HepG2 (cell line): Measurements from ENCODE around the gene NFATC2. TPM values are rescaled to one million over a fixed set of nuclear protein-coding genes. Genes with fewer than 3 reads are reported as not detected.
A peak's percentile ranks its signal among the peaks of the same experiment; 100 is the strongest.

Experiments used
- ATAC-seq: fragments of 200-7000 bp; cut with Tn5 transposase; 3 replicates; pipeline ENCODE4 v1.9.1; 2020; ENCODE audit warnings: mild to moderate bottlenecking, moderate library complexity
- BruUV-seq: library from RNA; stranded (reverse); fragments of 400-500 nt; replicated peaks from 2 replicates; lab custom pipeline; 2021; lab: Mats Ljungman, UMichigan
- CTCF ChIA-PET: fragments of 300-600 bp; formaldehyde crosslinking; extraction: SDS; loops from one replicate; lab custom pipeline; 2021; ENCODE audit warnings: low total read pairs, inconsistent platforms, low intra/inter-chr PET ratio; lab: Yijun Ruan, JAX
- POLR2A ChIA-PET: fragments of 350-600 bp; sonication (Branson Sonifier 250); formaldehyde crosslinking; loops from one replicate; lab custom pipeline; 2020; ENCODE audit warnings: antibody characterized with exemption, inconsistent platforms; lab: Yijun Ruan, JAX
- DNase-seq: peaks from one replicate; pipeline ENCODE4 v3.0.0-alpha.2; 2015; ENCODE audit warnings: low spot score
- FAIRE-seq: peaks from 3 replicates; lab custom pipeline; 2011; peaks lifted over from hg19 to GRCh38; lab: Jason Lieb, UNC
- H2AFZ ChIP-seq: one replicate; pipeline ENCODE4 v1.6.1; 2011; ENCODE audit warnings: low read length, inconsistent platforms
- H3K27ac ChIP-seq: fragments of 300-600 bp; 3 replicates; pipeline ENCODE4 v1.8.0; 2011; ENCODE audit warnings: mixed run types, mild to moderate bottlenecking, mixed read lengths, low read length, inconsistent platforms; ENCODE audit not compliant: insufficient read depth; ENCODE audit errors: extremely low read length
- H3K27me3 ChIP-seq, 2 experiments: fragments of 200-600 bp in 1 of 2; 2 replicates in 1 of 2; 3 replicates in 1 of 2; pipeline versions ENCODE4 v1.6.0 to v1.8.0; 2011; ENCODE audit warnings: low read length in 2 of 2, mild to moderate bottlenecking in 2 of 2, moderate library complexity in 2 of 2, inconsistent platforms in 1 of 2; ENCODE audit not compliant: insufficient read depth in 2 of 2, control insufficient read depth in 1 of 2
- H3K36me3 ChIP-seq, 2 experiments: fragments of 200-600 bp in 1 of 2; replicated peaks in 1 of 2; 2 replicates in 1 of 2; 3 replicates in 1 of 2; pipeline versions ENCODE4 v1.5.1 to v1.8.0; 2011; ENCODE audit warnings: low read length in 2 of 2, inconsistent platforms in 1 of 2; ENCODE audit not compliant: insufficient read depth in 2 of 2, control insufficient read depth in 1 of 2
- H3K4me1 ChIP-seq: 2 replicates; pipeline ENCODE4 v1.5.1; 2012; ENCODE audit warnings: low read length, inconsistent platforms; ENCODE audit not compliant: insufficient read depth
- H3K4me2 ChIP-seq: 2 replicates; pipeline ENCODE4 v1.6.0; 2011; ENCODE audit warnings: low read depth, low read length, inconsistent platforms
- H3K4me3 ChIP-seq, 3 experiments: fragments of 200-600 bp in 1 of 3; sonication (generic), shearing (Covaris generic) in 1 of 3; replicated peaks in 1 of 3; 2 replicates each; pipeline ENCODE4 v1.5.1; 2011 to 2016; ENCODE audit warnings: low read length in 3 of 3, inconsistent platforms in 2 of 3, low read depth in 2 of 3, mild to moderate bottlenecking in 2 of 3, control low read depth in 1 of 3, mixed read lengths in 1 of 3; ENCODE audit not compliant: insufficient read depth in 1 of 3
- H3K79me2 ChIP-seq: one replicate; pipeline ENCODE4 v1.6.1; 2011; ENCODE audit warnings: low read length, inconsistent platforms; ENCODE audit not compliant: insufficient read depth
- H3K9ac ChIP-seq: 2 replicates; pipeline ENCODE4 v1.6.0; 2011; ENCODE audit warnings: mild to moderate bottlenecking, low read depth, low read length, inconsistent platforms; ENCODE audit not compliant: insufficient read depth
- H3K9me3 ChIP-seq: 2 replicates; pipeline ENCODE4 v1.5.1; 2012; ENCODE audit warnings: mild to moderate bottlenecking, low read length
- H4K20me1 ChIP-seq: 2 replicates; pipeline ENCODE4 v1.6.0; 2011; ENCODE audit warnings: inconsistent platforms, mild to moderate bottlenecking, low read length, moderate library complexity; ENCODE audit not compliant: insufficient read depth
- ATAD3A ChIP-seq: sonication (generic); formaldehyde crosslinking; IDR thresholded peaks from 2 replicates; pipeline ENCODE4 v1.4.0; 2020; ENCODE audit warnings: missing genetic modification reagents
- ATF7 ChIP-seq, 2 experiments: fragments of 450-650 bp in 1 of 2; sonication (generic) in 1 of 2; formaldehyde crosslinking in 1 of 2; IDR thresholded peaks; 2 replicates each; pipeline versions ENCODE4 v1.4.0 to v1.6.1; 2016 to 2020; ENCODE audit warnings: antibody characterized with exemption in 1 of 2, mild to moderate bottlenecking in 1 of 2, missing genetic modification reagents in 1 of 2
- DPF2 ChIP-seq: sonication (generic); formaldehyde crosslinking; IDR thresholded peaks from 2 replicates; pipeline ENCODE4 v1.4.0; 2020; ENCODE audit warnings: mild to moderate bottlenecking, low read depth, missing genetic modification reagents, borderline replicate concordance
- HNRNPK ChIP-seq: fragments of 200-400 bp; formaldehyde crosslinking; IDR thresholded peaks from 2 replicates; pipeline ENCODE4 v1.6.1; 2018; ENCODE audit warnings: low read length, low read depth, moderate library complexity, mild to moderate bottlenecking; ENCODE audit not compliant: poor library complexity, severe bottlenecking
- KDM5A ChIP-seq: fragments of 200-600 bp; sonication (generic); IDR thresholded peaks from 2 replicates; pipeline ENCODE4 v1.7.0; 2018; ENCODE audit warnings: antibody characterized with exemption, mild to moderate bottlenecking, low read length, borderline replicate concordance
- KMT2B ChIP-seq: IDR thresholded peaks from 2 replicates; pipeline ENCODE4 v1.6.1; 2016; ENCODE audit warnings: missing genetic modification reagents, missing compliant biosample characterization
- MEF2D ChIP-seq: sonication (generic); formaldehyde crosslinking; IDR thresholded peaks from 2 replicates; pipeline ENCODE4 v1.5.1; 2020; ENCODE audit warnings: mild to moderate bottlenecking, missing genetic modification reagents
- NR2F6 ChIP-seq, 2 experiments: IDR thresholded peaks; 2 replicates each; pipeline ENCODE4 v1.6.1; 2016; ENCODE audit warnings: antibody characterized with exemption in 1 of 2, mild to moderate bottlenecking in 1 of 2
- RXRA ChIP-seq: sonication (generic); formaldehyde crosslinking; IDR thresholded peaks from 2 replicates; pipeline ENCODE4 v1.5.1; 2020; ENCODE audit warnings: missing genetic modification reagents
- SP1 ChIP-seq, 2 experiments: fragments of 450-650 bp in 1 of 2; sonication (generic) in 1 of 2; formaldehyde crosslinking in 1 of 2; IDR thresholded peaks; 2 replicates each; pipeline versions ENCODE4 v1.4.0 to v1.6.1; 2016 to 2020; ENCODE audit warnings: missing genetic modification reagents in 1 of 2
- ZFX ChIP-seq: sonication (generic); formaldehyde crosslinking; IDR thresholded peaks from 2 replicates; pipeline ENCODE4 v1.4.0; 2020; ENCODE audit warnings: mild to moderate bottlenecking, low read depth, missing genetic modification reagents, moderate library complexity
- ZNF225 ChIP-seq: sonication (generic); formaldehyde crosslinking; IDR thresholded peaks from 2 replicates; pipeline ENCODE4 v1.4.0; 2020; ENCODE audit warnings: mild to moderate bottlenecking, missing genetic modification reagents
- ZNF572 ChIP-seq: sonication (generic); formaldehyde crosslinking; IDR thresholded peaks from 2 replicates; pipeline ENCODE4 v1.5.1; 2020; ENCODE audit warnings: mild to moderate bottlenecking, missing genetic modification reagents
- ZNF792 ChIP-seq: IDR thresholded peaks from 2 replicates; pipeline ENCODE4 v1.6.1; 2016
- ZNF883 ChIP-seq: sonication (generic); formaldehyde crosslinking; IDR thresholded peaks from 2 replicates; pipeline ENCODE4 v1.5.1; 2020; ENCODE audit warnings: mild to moderate bottlenecking, missing genetic modification reagents; ENCODE audit errors: not compliant biosample characterization
- WGBS: methylation state at CpG from one replicate; pipeline ENCODE4 v1.1.6; 2017; ENCODE audit warnings: low lambda C conversion rate; 5-methylcytosine and 5-hydroxymethylcytosine counted together
- in situ Hi-C: cut with HindIII; loops from 2 replicates; pipeline ENCODE4 v1.10.0; 2017; ENCODE audit warnings: low pct_unique_long_range_greater_than_20kb; ENCODE audit not compliant: extremely low pct_ligation_motif_present
- intact Hi-C: fragments of 100-400 bp; cut with micrococcal nuclease; formaldehyde crosslinking; loops from one replicate; pipeline ENCODE4 v1.10.0; 2022; ENCODE audit not compliant: unreplicated experiment
- polyA plus RNA-seq, 8 experiments: library from polyadenylated mRNA; depleted of rRNA in 3 of 8; stranded (reverse) in 7 of 8; unstranded in 1 of 8; fragments of >200 nt; fragmentation: Illumina TruSeq in 4 of 8; extraction: Trizol in 4 of 8; gene quantifications; 2 replicates each; pipeline versions ENCODE4 v1.2.1 to v1.2.3, GENCODE V29; 2011 to 2016; ENCODE audit warnings: low read depth in 4 of 8, missing spikeins in 1 of 8, mixed read lengths in 1 of 8; ENCODE audit not compliant: insufficient read depth in 1 of 8
- total RNA-seq, 5 experiments: library from RNA; depleted of rRNA; stranded (reverse); fragments of >200 nt; fragmentation: Illumina TruSeq; extraction: Trizol; gene quantifications; 2 replicates each; pipeline ENCODE4 v1.2.3, GENCODE V29; 2016; ENCODE audit warnings: low read depth in 1 of 5
- TF ChIP-seq, protein P1 (sequence below), 2 experiments: fragments of 450-650 bp in 1 of 2; sonication (generic) in 1 of 2; formaldehyde crosslinking; IDR thresholded peaks; 2 replicates each; pipeline versions ENCODE4 v1.5.0 to v1.8.0; 2020 to 2022; ENCODE audit warnings: mild to moderate bottlenecking in 1 of 2, missing genetic modification reagents in 1 of 2
- TF ChIP-seq, protein P2 (sequence below): fragments of 450-650 bp; IDR thresholded peaks from 2 replicates; pipeline ENCODE4 v1.6.1; 2017
- TF ChIP-seq, protein P3 (sequence below): sonication (generic); formaldehyde crosslinking; IDR thresholded peaks from 2 replicates; pipeline ENCODE4 v1.8.1; 2023; ENCODE audit warnings: missing genetic modification reagents, inconsistent platforms, borderline replicate concordance

The NFATC2 gene
- total and polyA plus RNA-seq, 2 of the 13 experiments (the other 11 are each of a cell fraction or from before 2014, with no cell fraction given): 1.9 to 3.3 TPM

DNA sequence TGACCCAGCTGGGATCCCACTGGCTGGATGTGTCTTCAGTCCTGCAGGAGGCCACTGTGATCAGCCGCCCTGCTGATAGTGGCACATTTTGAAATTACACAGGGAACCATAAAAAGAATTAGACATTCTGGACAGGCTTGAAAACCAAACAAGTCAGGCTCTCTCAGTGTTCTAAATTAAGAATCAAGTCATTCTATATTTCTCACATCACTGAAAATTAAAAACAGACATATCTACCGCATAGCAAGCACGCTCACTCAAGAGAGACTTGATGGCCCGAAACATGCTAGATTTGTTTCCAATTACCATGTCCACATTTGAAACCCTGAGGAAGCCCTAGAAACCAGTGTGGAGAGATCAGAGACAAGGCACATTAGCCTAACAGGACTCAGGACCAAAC, 57.7 kb downstream of the NFATC2 start (continued):
- no peak for TF ChIP-seq ZFX (CRISPR knock-in tag)
- TF ChIP-seq, protein P1, sequence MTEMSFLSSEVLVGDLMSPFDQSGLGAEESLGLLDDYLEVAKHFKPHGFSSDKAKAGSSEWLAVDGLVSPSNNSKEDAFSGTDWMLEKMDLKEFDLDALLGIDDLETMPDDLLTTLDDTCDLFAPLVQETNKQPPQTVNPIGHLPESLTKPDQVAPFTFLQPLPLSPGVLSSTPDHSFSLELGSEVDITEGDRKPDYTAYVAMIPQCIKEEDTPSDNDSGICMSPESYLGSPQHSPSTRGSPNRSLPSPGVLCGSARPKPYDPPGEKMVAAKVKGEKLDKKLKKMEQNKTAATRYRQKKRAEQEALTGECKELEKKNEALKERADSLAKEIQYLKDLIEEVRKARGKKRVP (CRISPR knock-in tag; IDR thresholded peaks at IDR 0.05): no peak

DNA sequence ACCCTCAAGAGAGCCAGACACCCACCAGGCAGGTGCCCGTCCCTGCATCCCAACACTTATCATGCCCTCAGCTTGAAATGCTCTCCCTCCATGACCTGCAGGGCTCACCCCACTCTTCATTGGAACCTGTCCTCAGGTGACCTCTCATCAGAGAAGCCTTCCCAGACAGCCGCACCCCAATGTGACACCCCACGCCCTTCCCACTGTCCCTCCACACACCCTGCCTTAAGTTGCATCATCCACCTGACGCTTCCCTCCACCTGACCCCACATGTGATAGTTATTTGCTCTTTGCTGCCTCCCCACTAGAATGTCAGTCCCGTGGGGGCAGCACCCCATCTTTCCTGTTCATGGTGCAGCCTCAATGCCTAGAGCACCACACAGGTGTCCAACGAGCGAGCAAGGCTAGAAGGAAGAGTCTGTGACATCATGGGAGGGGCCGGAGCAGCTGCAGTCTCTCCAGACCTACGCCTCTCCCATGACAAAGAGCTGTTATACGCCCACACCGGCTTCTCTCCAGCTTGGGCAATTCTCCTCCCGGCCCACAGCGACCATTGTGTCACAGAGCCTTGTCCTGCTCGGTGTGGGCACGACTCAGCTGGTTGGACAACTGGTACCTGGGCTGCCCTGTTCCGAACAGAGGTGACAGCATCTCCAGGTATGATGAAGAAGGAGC, 58.2 kb downstream of the NFATC2 start:
- ATAC-seq (no peak; the same call in 2 of the 3 replicates), DNase-seq (no peak), FAIRE-seq (no peak)
- no peak overlapping the region for H3K27ac ChIP-seq
- no peak overlapping the region for H2AFZ ChIP-seq
- no peak overlapping the region for H3K4me3 ChIP-seq
- no peaks in the 10 kb centered on the region for H3K9me3 ChIP-seq
- POLR2A ChIA-PET: no interaction called here
- H4K20me1 ChIP-seq: no peaks in the 10 kb centered on the region
- no peak overlapping the region for H3K9ac ChIP-seq
- CTCF ChIA-PET: no interaction called here
- H3K79me2 ChIP-seq: no peaks in the 10 kb centered on the region
- H3K4me1 ChIP-seq: no peaks in the 10 kb centered on the region
- no peaks in the 10 kb centered on the region for H3K27me3 ChIP-seq
- in situ Hi-C loops: no loop called here
- 93% methylated on average over 16 of the region's 16 CpGs for WGBS
- intact Hi-C loops: no loop called here
- H3K36me3 ChIP-seq: peaks cover 0 to 2% of the 10 kb centered on the region in 2 experiments; a peak in 1 of 5 replicates
- no TSS peak for BruUV-seq
- no peak overlapping the region for H3K4me2 ChIP-seq
- no peak for TF ChIP-seq RXRA (CRISPR knock-in tag)
- no peak for TF ChIP-seq HNRNPK
- TF ChIP-seq DPF2 (CRISPR knock-in tag): no peak
- no peak for TF ChIP-seq NR2F6 (IDR thresholded peaks at IDR 0.05)
- TF ChIP-seq NR2F6 (CRISPR knock-in tag; IDR thresholded peaks at IDR 0.05): no peak
- no peak for TF ChIP-seq SP1 (IDR thresholded peaks at IDR 0.05)
- no peak for TF ChIP-seq SP1 (CRISPR knock-in tag; IDR thresholded peaks at IDR 0.05)
- TF ChIP-seq ZNF572 (CRISPR knock-in tag): 0 out of 2 replicates have a peak, but pooled peaks have one; percentile 31
- no peak for TF ChIP-seq ATAD3A (CRISPR knock-in tag)
- no peak for TF ChIP-seq MEF2D (CRISPR knock-in tag)
- TF ChIP-seq KMT2B (CRISPR knock-in tag): no peak
- TF ChIP-seq ZNF883 (CRISPR knock-in tag): peak; percentile 22
- TF ChIP-seq ZNF225 (CRISPR knock-in tag): no peak
- peak; percentile 45; the same call in 1 of the 2 replicates for TF ChIP-seq ATF7 (IDR thresholded peaks at IDR 0.05)
- TF ChIP-seq ATF7 (CRISPR knock-in tag; IDR thresholded peaks at IDR 0.05): no peak
- no peak for TF ChIP-seq KDM5A
- TF ChIP-seq, protein P2, sequence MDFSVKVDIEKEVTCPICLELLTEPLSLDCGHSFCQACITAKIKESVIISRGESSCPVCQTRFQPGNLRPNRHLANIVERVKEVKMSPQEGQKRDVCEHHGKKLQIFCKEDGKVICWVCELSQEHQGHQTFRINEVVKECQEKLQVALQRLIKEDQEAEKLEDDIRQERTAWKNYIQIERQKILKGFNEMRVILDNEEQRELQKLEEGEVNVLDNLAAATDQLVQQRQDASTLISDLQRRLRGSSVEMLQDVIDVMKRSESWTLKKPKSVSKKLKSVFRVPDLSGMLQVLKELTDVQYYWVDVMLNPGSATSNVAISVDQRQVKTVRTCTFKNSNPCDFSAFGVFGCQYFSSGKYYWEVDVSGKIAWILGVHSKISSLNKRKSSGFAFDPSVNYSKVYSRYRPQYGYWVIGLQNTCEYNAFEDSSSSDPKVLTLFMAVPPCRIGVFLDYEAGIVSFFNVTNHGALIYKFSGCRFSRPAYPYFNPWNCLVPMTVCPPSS: no peak
- no peak for TF ChIP-seq ZNF792 (CRISPR knock-in tag)
- TF ChIP-seq, protein P3, sequence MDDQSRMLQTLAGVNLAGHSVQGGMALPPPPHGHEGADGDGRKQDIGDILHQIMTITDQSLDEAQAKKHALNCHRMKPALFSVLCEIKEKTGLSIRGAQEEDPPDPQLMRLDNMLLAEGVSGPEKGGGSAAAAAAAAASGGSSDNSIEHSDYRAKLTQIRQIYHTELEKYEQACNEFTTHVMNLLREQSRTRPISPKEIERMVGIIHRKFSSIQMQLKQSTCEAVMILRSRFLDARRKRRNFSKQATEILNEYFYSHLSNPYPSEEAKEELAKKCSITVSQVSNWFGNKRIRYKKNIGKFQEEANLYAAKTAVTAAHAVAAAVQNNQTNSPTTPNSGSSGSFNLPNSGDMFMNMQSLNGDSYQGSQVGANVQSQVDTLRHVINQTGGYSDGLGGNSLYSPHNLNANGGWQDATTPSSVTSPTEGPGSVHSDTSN (CRISPR knock-in tag): no peak
